Measurements from ENCODE around the gene CFAP97D2.
"Not testable (repeated sequence)": the region's sequence is repeated elsewhere in the genome, so short reads cannot be mapped to it uniquely, and the experiment has no call there.

DNA sequence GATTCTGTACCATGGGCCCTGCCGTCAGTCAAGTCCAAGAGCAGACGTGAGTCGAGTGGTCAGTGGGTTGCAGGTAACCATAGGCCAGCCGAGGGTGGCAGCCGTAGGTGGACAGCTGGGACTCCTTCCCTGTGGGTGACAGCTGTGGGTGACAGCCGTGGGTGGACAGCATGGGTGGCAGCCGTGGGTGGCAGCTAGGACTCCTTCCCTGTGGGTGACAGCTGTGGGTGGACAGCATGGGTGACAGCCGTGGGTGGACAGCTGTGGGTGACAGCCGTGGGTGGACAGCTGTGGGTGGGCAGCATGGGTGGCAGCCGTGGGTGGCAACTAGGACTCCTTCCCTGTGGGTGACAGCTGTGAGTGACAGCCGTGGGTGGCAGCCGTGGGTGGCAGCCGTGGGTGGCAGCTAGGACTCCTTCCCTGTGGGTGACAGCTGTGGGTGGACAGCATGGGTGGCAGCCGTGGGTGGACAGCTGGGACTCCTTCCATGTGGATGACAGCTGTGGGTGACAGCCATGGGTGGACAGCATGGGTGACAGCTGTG, 2.6 kb upstream of the CFAP97D2 start:
- TF ChIP-seq, protein P1, sequence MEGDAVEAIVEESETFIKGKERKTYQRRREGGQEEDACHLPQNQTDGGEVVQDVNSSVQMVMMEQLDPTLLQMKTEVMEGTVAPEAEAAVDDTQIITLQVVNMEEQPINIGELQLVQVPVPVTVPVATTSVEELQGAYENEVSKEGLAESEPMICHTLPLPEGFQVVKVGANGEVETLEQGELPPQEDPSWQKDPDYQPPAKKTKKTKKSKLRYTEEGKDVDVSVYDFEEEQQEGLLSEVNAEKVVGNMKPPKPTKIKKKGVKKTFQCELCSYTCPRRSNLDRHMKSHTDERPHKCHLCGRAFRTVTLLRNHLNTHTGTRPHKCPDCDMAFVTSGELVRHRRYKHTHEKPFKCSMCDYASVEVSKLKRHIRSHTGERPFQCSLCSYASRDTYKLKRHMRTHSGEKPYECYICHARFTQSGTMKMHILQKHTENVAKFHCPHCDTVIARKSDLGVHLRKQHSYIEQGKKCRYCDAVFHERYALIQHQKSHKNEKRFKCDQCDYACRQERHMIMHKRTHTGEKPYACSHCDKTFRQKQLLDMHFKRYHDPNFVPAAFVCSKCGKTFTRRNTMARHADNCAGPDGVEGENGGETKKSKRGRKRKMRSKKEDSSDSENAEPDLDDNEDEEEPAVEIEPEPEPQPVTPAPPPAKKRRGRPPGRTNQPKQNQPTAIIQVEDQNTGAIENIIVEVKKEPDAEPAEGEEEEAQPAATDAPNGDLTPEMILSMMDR (IDR thresholded peaks at IDR 0.05; ENCODE audit: low read length): not testable (repeated sequence)
- TF ChIP-seq EZH2phosphoT487 (IDR thresholded peaks at IDR 0.05; ENCODE audit: low read length): not testable (repeated sequence)
